Fibroblast of mammary gland (primary cell): ENCODE measurements around the gene SETD3.

Source experiments
- DNase-seq: peaks from one replicate; pipeline ENCODE4 v3.0.0-alpha.2; 2010; ENCODE audit warnings: low read depth
- H3K4me3 ChIP-seq: 2 replicates; pipeline ENCODE4 v1.5.1; 2011; ENCODE audit warnings: low read depth, mild to moderate bottlenecking, low read length, moderate library complexity; ENCODE audit not compliant: control insufficient read depth
- CTCF ChIP-seq: conservative IDR thresholded peaks from 2 replicates; pipeline ENCODE4 v1.5.1; 2011; ENCODE audit warnings: low read depth, low read length, inconsistent platforms; ENCODE audit not compliant: control insufficient read depth, insufficient read depth

Gene SETD3

GRCh38 chr14:99426265-99426664, 54.4 kb downstream of the SETD3 start:
- TF ChIP-seq CTCF: no peak
- H3K4me3 ChIP-seq: no peak overlapping the region
- DNase-seq: no peak

- H3K4me3 ChIP-seq: no peak overlapping the region
- no peak for TF ChIP-seq CTCF
- DNase-seq: no peak
Measured at GRCh38 chr14:99425272-99425681, 55.4 kb downstream of the SETD3 start.

GRCh38 chr14:99424306-99424877, 56.3 kb downstream of the SETD3 start:
- DNase-seq: no peak
- H3K4me3 ChIP-seq: no peak overlapping the region
- TF ChIP-seq CTCF: no peak

GRCh38 chr14:99423434-99423833, 57.2 kb downstream of the SETD3 start:
- TF ChIP-seq CTCF: no peak
- no peak overlapping the region for H3K4me3 ChIP-seq
- DNase-seq: no peak

GRCh38 chr14:99422228-99423010, 58.2 kb downstream of the SETD3 start:
- DNase-seq: no peak
- H3K4me3 ChIP-seq: no peak overlapping the region
- no peak for TF ChIP-seq CTCF

GRCh38 chr14:99420711-99421110, 59.9 kb downstream of the SETD3 start:
- peak; percentile 12 for DNase-seq
- no peak overlapping the region for H3K4me3 ChIP-seq
- no peak for TF ChIP-seq CTCF
